ENCODE results near the gene NPAS3. TPM values are rescaled to one million over a fixed set of nuclear protein-coding genes. Genes with fewer than 3 reads are reported as not detected.
A peak's percentile ranks its signal among the peaks of the same experiment; 100 is the strongest.

NPAS3 gene
- total and polyA plus RNA-seq, 5 donors from 2014 or later: not detected

DNA sequence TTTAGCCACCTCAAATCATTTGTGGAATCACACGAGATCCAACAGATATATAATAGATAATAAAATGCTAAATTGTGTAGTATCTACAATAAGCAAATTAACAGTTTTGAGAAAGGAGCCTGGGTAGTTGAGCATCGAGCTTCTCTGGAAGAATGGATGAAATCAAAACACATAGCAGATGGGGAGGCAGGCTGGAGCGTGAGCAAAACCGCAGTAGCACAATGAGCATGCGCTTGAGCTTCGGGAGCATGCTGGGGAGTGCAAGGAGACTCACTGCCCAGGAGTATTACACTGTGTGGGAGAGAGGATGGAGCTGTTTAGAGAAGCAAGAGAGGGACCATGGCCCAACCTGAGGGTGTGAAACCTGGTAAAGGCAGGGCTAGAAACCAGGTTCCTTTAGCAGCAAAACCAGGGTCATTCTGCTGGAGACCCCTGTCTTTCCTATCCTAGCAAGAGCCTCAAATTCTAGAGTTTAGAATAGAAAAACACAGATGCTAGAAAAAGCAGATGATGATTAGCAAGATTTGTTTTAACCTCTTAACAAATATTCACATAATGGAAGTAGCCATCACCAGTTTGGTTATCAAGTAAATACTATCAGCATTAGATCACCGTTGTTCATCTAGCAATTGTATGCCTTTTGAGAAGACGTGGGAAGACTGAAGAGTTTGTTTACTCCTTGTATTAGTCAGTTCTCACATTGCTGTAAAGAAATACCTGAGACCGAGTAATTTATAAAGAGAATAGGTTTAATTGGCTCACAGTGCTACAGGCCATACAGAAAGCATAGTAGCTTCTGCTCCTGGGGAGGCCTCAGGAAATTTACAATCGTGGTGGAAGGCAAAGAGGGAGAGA lies 527.4 kb downstream of the NPAS3 start:
- no peak overlapping the region for H3K4me3 Mint-ChIP-seq
- H3K4me1 ChIP-seq (ENCODE audit: control insufficient read depth, insufficient read depth, low read length, poor library complexity, severe bottlenecking): no peaks in the 10 kb centered on the region
- no peak for DNase-seq

DNA sequence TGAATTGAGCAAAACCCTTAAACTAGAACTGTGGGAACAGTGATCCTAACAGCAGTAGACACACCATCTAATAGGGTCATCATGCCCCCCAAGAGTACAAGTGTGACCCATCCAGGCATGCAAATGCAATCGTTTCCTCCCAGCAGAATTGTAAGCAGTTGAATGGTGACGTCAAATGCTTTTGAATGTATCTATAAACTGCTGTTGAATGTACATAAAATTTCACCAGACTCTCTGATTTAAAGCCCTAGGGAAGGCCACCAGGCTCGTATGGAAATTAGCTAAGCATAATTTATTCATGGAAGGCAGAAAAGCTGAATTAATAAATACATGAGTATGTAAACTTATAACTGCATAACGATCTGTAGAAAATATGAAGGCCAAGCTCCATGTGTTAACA lies 529.3 kb downstream of the NPAS3 start:
- no peak overlapping the region for H3K4me3 ChIP-seq (ENCODE audit: low read depth, low read length)
- no peaks in the 10 kb centered on the region for H3K27me3 Mint-ChIP-seq
- DNase-seq (no peak), ATAC-seq (ENCODE audit: low read depth in 2 of 2) (no peak)
- H3K9me3 Mint-ChIP-seq: peaks cover 0 to 3% (median 0%) of the 10 kb centered on the region in 7 donors
- H3K27ac ChIP-seq (ENCODE audit: insufficient read depth, low read length, poor library complexity, severe bottlenecking): no peak overlapping the region
- H3K4me1 ChIP-seq (ENCODE audit: control insufficient read depth, insufficient read depth, low read length, poor library complexity, severe bottlenecking): no peaks in the 10 kb centered on the region
- no peaks in the 10 kb centered on the region for H3K36me3 Mint-ChIP-seq
- H3K36me3 ChIP-seq (ENCODE audit: control insufficient read depth, insufficient read depth, low read length): no peaks in the 10 kb centered on the region
- no peaks in the 10 kb centered on the region for H3K27me3 ChIP-seq (ENCODE audit: control insufficient read depth, insufficient read depth, low read length)
- no peaks in the 10 kb centered on the region for H3K9me3 ChIP-seq (ENCODE audit: control insufficient read depth in 2 of 2, low read length in 2 of 2)
- H3K4me1 Mint-ChIP-seq: no peaks in the 10 kb centered on the region
- H3K27ac Mint-ChIP-seq: no peak overlapping the region
- H3K4me3 Mint-ChIP-seq: no peak overlapping the region

More for the DNA sequence above, 527.4 kb downstream of the NPAS3 start:
- H3K36me3 Mint-ChIP-seq: no peaks in the 10 kb centered on the region
- no peaks in the 10 kb centered on the region for H3K4me1 Mint-ChIP-seq
- peaks cover 5% of the 10 kb centered on the region for H3K27me3 Mint-ChIP-seq
- no peak for ATAC-seq (ENCODE audit: low read depth in 2 of 2)
- H3K36me3 ChIP-seq (ENCODE audit: control insufficient read depth, insufficient read depth, low read length): no peaks in the 10 kb centered on the region
- H3K9me3 ChIP-seq (ENCODE audit: control insufficient read depth in 2 of 2, low read length in 2 of 2): no peaks in the 10 kb centered on the region
- no peak overlapping the region for H3K27ac Mint-ChIP-seq
- no peak overlapping the region for H3K4me3 ChIP-seq (ENCODE audit: low read depth, low read length)
- no peak overlapping the region for H3K27ac ChIP-seq (ENCODE audit: insufficient read depth, low read length, poor library complexity, severe bottlenecking)
- no peaks in the 10 kb centered on the region for H3K27me3 ChIP-seq (ENCODE audit: control insufficient read depth, insufficient read depth, low read length)
- H3K9me3 Mint-ChIP-seq: peaks cover 0 to 2% (median 0%) of the 10 kb centered on the region in 7 donors

DNA sequence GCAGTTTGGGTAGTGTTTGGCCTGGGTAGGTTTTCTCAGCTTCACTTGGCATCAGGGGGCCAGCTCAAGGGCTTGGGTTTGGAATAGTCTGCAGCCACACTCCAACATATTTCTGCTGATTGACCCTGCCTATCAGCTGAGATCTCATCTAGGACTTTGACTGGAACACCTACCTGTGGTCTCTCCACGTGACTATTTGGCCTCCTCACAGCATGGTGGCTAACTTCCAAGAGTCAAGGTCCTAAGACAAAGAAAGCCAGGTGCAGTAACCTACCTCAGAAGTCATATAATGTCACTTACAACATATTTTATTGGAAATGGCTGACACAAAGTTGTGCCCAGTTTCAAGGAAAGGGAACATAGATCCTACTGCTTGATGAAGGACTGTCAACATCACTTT lies 531.2 kb downstream of the NPAS3 start:
- ATAC-seq (ENCODE audit: low read depth in 2 of 2): no peak
- peaks cover 5% of the 10 kb centered on the region for H3K27me3 Mint-ChIP-seq

DNA sequence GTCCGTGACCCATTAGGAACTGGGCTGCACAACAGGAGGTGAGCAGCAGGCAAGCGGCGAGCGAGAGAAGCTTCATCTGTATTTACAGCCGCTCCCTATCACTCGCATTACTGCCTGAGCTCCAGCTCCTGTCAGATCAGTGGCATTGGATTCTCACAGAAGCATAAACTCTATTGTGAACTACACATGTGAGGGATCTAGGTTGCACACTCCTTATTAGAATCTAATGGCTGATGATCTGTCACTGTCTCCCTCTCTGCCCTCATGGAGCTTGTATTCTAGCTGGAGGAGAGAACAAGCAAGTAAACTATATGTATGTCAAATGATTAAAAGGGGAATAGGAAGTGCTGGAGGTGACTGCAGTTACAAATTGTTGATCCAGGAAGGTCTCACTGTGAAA lies 533.1 kb downstream of the NPAS3 start:
- Histone ChIP-seq H3K9me3 (ENCODE audit: control insufficient read depth in 2 of 2, low read length in 2 of 2) (no peaks in the 10 kb centered on the region), H3K36me3 (ENCODE audit: control insufficient read depth, insufficient read depth, low read length) (no peaks in the 10 kb centered on the region), H3K27ac (ENCODE audit: insufficient read depth, low read length, poor library complexity, severe bottlenecking) (no peak overlapping the region), H3K4me1 (ENCODE audit: control insufficient read depth, insufficient read depth, low read length, poor library complexity, severe bottlenecking) (no peaks in the 10 kb centered on the region), H3K4me3 (ENCODE audit: low read depth, low read length) (no peak overlapping the region), H3K27me3 (ENCODE audit: control insufficient read depth, insufficient read depth, low read length) (no peaks in the 10 kb centered on the region)
- Mint-ChIP-seq H3K27me3 (peaks cover 5% of the 10 kb centered on the region), H3K4me1 (no peaks in the 10 kb centered on the region), H3K4me3 (no peak overlapping the region), H3K36me3 (no peaks in the 10 kb centered on the region), H3K27ac (no peak overlapping the region), H3K9me3 (peaks cover 0 to 3% (median 0%) of the 10 kb centered on the region in 7 donors)
- no peak for DNase-seq
- no peak for ATAC-seq (ENCODE audit: low read depth in 2 of 2)

More for the DNA sequence above, 531.2 kb downstream of the NPAS3 start:
- H3K4me3 ChIP-seq (ENCODE audit: low read depth, low read length): no peak overlapping the region
- no peak for DNase-seq
- Mint-ChIP-seq H3K36me3 (no peaks in the 10 kb centered on the region), H3K27ac (no peak overlapping the region), H3K4me3 (no peak overlapping the region), H3K9me3 (peaks cover 0 to 3% (median 0%) of the 10 kb centered on the region in 7 donors), H3K4me1 (no peaks in the 10 kb centered on the region)
- no peaks in the 10 kb centered on the region for H3K9me3 ChIP-seq (ENCODE audit: control insufficient read depth in 2 of 2, low read length in 2 of 2)
- no peak overlapping the region for H3K27ac ChIP-seq (ENCODE audit: insufficient read depth, low read length, poor library complexity, severe bottlenecking)
- H3K36me3 ChIP-seq (ENCODE audit: control insufficient read depth, insufficient read depth, low read length): no peaks in the 10 kb centered on the region
- no peaks in the 10 kb centered on the region for H3K4me1 ChIP-seq (ENCODE audit: control insufficient read depth, insufficient read depth, low read length, poor library complexity, severe bottlenecking)
- H3K27me3 ChIP-seq (ENCODE audit: control insufficient read depth, insufficient read depth, low read length): no peaks in the 10 kb centered on the region

DNA sequence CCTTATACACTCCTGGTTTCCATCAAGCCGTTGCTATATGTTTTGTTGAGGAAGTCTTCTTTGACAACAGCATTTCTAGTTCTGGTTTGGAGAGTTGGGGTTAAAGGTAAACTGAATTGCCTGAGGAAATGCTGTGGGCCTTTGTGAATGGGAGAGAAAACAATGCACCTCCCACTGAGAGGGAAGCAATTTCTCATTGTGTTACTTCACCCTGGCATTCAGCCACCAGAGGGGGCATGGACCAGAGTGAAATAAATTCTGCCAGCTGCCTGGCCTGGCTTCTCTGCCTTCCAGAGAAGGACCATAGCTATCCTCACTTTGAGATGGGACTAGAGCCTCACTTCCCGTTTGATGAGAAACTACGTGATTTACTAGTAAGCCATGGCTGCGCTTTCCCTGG lies 536.9 kb downstream of the NPAS3 start:
- Histone ChIP-seq H3K9me3 (ENCODE audit: control insufficient read depth in 2 of 2, low read length in 2 of 2) (no peaks in the 10 kb centered on the region), H3K36me3 (ENCODE audit: control insufficient read depth, insufficient read depth, low read length) (no peaks in the 10 kb centered on the region), H3K4me1 (ENCODE audit: control insufficient read depth, insufficient read depth, low read length, poor library complexity, severe bottlenecking) (no peaks in the 10 kb centered on the region), H3K27ac (ENCODE audit: insufficient read depth, low read length, poor library complexity, severe bottlenecking) (no peak overlapping the region), H3K4me3 (ENCODE audit: low read depth, low read length) (no peak overlapping the region), H3K27me3 (ENCODE audit: control insufficient read depth, insufficient read depth, low read length) (no peaks in the 10 kb centered on the region)
- Mint-ChIP-seq H3K4me1 (no peaks in the 10 kb centered on the region), H3K4me3 (no peak overlapping the region), H3K9me3 (peaks cover 0 to 3% (median 1%) of the 10 kb centered on the region in 7 donors), H3K36me3 (no peaks in the 10 kb centered on the region), H3K27me3 (peaks cover 5% of the 10 kb centered on the region), H3K27ac (no peak overlapping the region)
- DNase-seq: peak in 1 of 3 donors; percentile 5
- no peak for ATAC-seq (ENCODE audit: low read depth in 2 of 2)

DNA sequence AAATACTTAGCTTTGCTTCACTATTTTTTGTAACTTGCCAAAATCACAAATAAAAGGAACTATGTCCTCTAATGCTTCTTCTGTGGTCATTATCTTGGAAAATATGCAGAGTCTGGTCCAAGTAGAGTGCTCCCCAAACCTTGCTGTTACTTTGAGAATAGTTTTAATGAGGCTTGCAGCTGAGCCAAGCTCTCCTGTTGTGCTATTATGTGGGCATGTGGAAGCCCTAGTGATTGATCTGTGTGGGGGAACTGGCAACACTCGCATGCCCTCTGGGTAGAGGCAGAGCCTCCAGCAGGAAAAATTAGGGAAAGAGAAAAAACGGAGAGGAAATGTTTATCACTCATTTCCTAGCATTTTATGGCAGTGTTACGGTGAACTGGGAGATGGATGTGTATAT lies 539.1 kb downstream of the NPAS3 start:
- no peaks in the 10 kb centered on the region for H3K36me3 ChIP-seq (ENCODE audit: control insufficient read depth, insufficient read depth, low read length)
- no peaks in the 10 kb centered on the region for H3K27me3 ChIP-seq (ENCODE audit: control insufficient read depth, insufficient read depth, low read length)
- Mint-ChIP-seq H3K27ac (no peak overlapping the region), H3K36me3 (no peaks in the 10 kb centered on the region), H3K4me3 (no peak overlapping the region), H3K27me3 (peaks cover 5% of the 10 kb centered on the region), H3K9me3 (peaks cover 0 to 5% (median 0%) of the 10 kb centered on the region in 7 donors), H3K4me1 (no peaks in the 10 kb centered on the region)
- H3K4me3 ChIP-seq (ENCODE audit: low read depth, low read length): no peak overlapping the region
- DNase-seq (no peak), ATAC-seq (ENCODE audit: low read depth in 2 of 2) (no peak)
- H3K4me1 ChIP-seq (ENCODE audit: control insufficient read depth, insufficient read depth, low read length, poor library complexity, severe bottlenecking): no peaks in the 10 kb centered on the region
- no peak overlapping the region for H3K27ac ChIP-seq (ENCODE audit: insufficient read depth, low read length, poor library complexity, severe bottlenecking)
- no peaks in the 10 kb centered on the region for H3K9me3 ChIP-seq (ENCODE audit: control insufficient read depth in 2 of 2, low read length in 2 of 2)

DNA sequence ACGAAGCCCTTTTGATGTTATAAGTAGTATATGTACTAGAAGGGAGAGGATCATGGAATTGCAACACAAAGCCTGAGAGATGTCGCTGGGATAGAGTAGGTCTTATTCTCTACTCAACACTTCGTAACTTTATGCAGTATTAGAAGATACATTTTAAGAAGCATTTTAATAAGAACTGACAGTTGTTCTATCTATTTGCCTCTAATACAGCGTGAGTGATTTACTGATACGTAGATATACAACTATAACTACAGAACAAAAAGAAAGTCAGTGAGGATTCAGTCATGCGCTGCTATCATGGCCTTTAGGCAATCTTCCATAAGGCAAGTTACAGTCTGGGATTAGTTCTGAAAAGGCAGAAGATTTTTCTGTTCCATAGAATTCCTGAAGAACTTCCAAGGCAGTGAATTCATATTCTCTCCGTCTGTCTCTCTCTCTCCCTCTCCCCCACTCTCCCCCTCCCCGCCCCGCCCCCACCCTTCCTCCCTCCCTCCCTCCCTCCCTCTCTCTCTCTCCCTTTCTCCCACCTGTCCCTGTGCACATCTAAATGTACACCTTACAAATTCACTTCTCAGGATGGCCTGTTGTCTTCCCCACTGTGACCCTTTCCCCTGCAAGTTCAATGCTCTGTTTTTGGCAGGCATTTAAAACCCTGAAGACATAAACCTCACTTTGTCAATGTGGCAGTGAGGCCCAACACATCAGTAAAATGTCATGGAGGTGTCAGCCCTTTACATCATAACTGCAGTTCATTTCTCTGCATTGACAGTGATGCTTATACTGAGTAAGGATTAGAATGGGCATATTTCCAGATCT lies 541.6 kb downstream of the NPAS3 start:
- no peak for ATAC-seq (ENCODE audit: low read depth in 2 of 2)
- no peak overlapping the region for H3K4me3 ChIP-seq (ENCODE audit: low read depth, low read length)
- H3K4me1 ChIP-seq (ENCODE audit: control insufficient read depth, insufficient read depth, low read length, poor library complexity, severe bottlenecking): no peaks in the 10 kb centered on the region
- no peaks in the 10 kb centered on the region for H3K36me3 ChIP-seq (ENCODE audit: control insufficient read depth, insufficient read depth, low read length)
- H3K4me1 Mint-ChIP-seq: no peaks in the 10 kb centered on the region
- H3K27ac Mint-ChIP-seq: no peak overlapping the region
- H3K9me3 ChIP-seq (ENCODE audit: control insufficient read depth in 2 of 2, low read length in 2 of 2): no peaks in the 10 kb centered on the region
- H3K27me3 ChIP-seq (ENCODE audit: control insufficient read depth, insufficient read depth, low read length): no peaks in the 10 kb centered on the region
- H3K27ac ChIP-seq (ENCODE audit: insufficient read depth, low read length, poor library complexity, severe bottlenecking): no peak overlapping the region
- peaks cover 4% of the 10 kb centered on the region for H3K27me3 Mint-ChIP-seq
- peaks cover 0 to 4% (median 1%) of the 10 kb centered on the region in 7 donors for H3K9me3 Mint-ChIP-seq
- H3K36me3 Mint-ChIP-seq: no peaks in the 10 kb centered on the region
- no peak for DNase-seq
- H3K4me3 Mint-ChIP-seq: no peak overlapping the region

All from CD4-positive, CD25-positive, alpha-beta regulatory T cell (primary cell).